HepG2 (cell line): ENCODE results near the gene AKT3.

Experiments used
- CAMTA2 ChIP-seq: sonication (generic); formaldehyde crosslinking; IDR thresholded peaks from 2 replicates; pipeline ENCODE4 v1.4.0; 2020; ENCODE audit warnings: mild to moderate bottlenecking, missing genetic modification reagents, borderline replicate concordance
- MYC ChIP-seq: sonication (generic); formaldehyde crosslinking; IDR thresholded peaks from 2 replicates; pipeline ENCODE4 v1.9.0; 2021; ENCODE audit warnings: missing genetic modification reagents, borderline replicate concordance
- ZNF10 ChIP-seq: sonication (generic); formaldehyde crosslinking; IDR thresholded peaks from 2 replicates; pipeline ENCODE4 v1.4.0; 2020; ENCODE audit warnings: mild to moderate bottlenecking, low read depth, missing genetic modification reagents, borderline replicate concordance
- TF ChIP-seq, protein P1 (sequence below): sonication (generic); formaldehyde crosslinking; IDR thresholded peaks from 2 replicates; pipeline ENCODE4 v1.5.0; 2020; ENCODE audit warnings: mild to moderate bottlenecking, missing genetic modification reagents, moderate library complexity
- TF ChIP-seq, protein P2 (sequence below): IDR thresholded peaks from 2 replicates; pipeline ENCODE4 v1.6.1; 2016; ENCODE audit warnings: missing compliant biosample characterization, missing genetic modification reagents, borderline replicate concordance
- TF ChIP-seq, protein P3 (sequence below): sonication (generic); formaldehyde crosslinking; IDR thresholded peaks from 2 replicates; pipeline ENCODE4 v1.4.0; 2020; ENCODE audit warnings: missing genetic modification reagents

DNA sequence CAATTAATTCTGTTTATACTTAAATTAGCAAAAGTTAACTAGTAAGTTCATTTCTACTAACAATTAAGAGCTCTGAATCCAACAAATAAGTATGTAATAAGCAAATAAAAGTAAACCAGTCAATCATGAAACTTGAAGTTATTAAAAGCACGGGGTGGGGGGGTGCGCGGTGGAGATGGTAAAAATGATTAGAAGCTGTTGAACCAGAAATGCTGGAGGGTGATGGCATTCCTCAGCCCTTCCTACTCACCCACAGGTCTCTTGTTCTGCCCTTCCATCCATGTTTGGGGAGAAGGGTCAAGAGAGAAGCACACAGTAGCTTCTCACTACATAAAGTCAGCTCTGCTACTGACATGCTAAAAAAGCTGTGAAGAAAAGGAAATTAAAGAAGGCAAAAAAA is 63.5 kb downstream of the AKT3 start:
- TF ChIP-seq CAMTA2 (no peak), ZNF10 (CRISPR knock-in tag) (no peak), MYC (CRISPR knock-in tag) (no peak)
- TF ChIP-seq, protein P1, sequence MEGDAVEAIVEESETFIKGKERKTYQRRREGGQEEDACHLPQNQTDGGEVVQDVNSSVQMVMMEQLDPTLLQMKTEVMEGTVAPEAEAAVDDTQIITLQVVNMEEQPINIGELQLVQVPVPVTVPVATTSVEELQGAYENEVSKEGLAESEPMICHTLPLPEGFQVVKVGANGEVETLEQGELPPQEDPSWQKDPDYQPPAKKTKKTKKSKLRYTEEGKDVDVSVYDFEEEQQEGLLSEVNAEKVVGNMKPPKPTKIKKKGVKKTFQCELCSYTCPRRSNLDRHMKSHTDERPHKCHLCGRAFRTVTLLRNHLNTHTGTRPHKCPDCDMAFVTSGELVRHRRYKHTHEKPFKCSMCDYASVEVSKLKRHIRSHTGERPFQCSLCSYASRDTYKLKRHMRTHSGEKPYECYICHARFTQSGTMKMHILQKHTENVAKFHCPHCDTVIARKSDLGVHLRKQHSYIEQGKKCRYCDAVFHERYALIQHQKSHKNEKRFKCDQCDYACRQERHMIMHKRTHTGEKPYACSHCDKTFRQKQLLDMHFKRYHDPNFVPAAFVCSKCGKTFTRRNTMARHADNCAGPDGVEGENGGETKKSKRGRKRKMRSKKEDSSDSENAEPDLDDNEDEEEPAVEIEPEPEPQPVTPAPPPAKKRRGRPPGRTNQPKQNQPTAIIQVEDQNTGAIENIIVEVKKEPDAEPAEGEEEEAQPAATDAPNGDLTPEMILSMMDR (CRISPR knock-in tag), result no peak
- TF ChIP-seq, protein P2, sequence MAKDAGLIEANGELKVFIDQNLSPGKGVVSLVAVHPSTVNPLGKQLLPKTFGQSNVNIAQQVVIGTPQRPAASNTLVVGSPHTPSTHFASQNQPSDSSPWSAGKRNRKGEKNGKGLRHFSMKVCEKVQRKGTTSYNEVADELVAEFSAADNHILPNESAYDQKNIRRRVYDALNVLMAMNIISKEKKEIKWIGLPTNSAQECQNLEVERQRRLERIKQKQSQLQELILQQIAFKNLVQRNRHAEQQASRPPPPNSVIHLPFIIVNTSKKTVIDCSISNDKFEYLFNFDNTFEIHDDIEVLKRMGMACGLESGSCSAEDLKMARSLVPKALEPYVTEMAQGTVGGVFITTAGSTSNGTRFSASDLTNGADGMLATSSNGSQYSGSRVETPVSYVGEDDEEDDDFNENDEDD (CRISPR knock-in tag), result no peak
- TF ChIP-seq, protein P3, sequence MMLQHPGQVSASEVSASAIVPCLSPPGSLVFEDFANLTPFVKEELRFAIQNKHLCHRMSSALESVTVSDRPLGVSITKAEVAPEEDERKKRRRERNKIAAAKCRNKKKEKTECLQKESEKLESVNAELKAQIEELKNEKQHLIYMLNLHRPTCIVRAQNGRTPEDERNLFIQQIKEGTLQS (CRISPR knock-in tag), result no peak
